Peyer's patch (tissue), 4 donors: ENCODE measurements around the gene FGD5.

ENCODE experiments used
- CTCF ChIP-seq, 6 experiments: fragments of 450-650 bp in 4 of 6; fragments of 200-600 bp in 2 of 6; sonication (generic) in 1 of 6; IDR thresholded peaks; one replicate each; pipeline ENCODE4 v1.5.1; 2017 to 2019; ENCODE audit warnings: antibody characterized with exemption in 6 of 6, mild to moderate bottlenecking in 3 of 6, moderate library complexity in 1 of 6
- POLR2A ChIP-seq, 2 donors: fragments of 450-650 bp; IDR thresholded peaks; one replicate each; pipeline ENCODE4 v1.5.1; 2017; ENCODE audit warnings: antibody characterized with exemption in 2 of 2, mild to moderate bottlenecking in 2 of 2, moderate library complexity in 2 of 2

GRCh38 chr3:14852717-14853116 is 34.0 kb downstream of the FGD5 start:
- TF ChIP-seq CTCF (IDR thresholded peaks at IDR 0.05) = no peak
- no peak for TF ChIP-seq POLR2A (IDR thresholded peaks at IDR 0.05)
